Stimulated activated CD8-positive, alpha-beta memory T cell treated with anti-CD3 and anti-CD28 coated beads, Interleukin-7, amount 100 ng/mL, for 4 hours (primary cell): Measurements from ENCODE around the gene DPP7.
A peak's percentile ranks its signal among the peaks of the same experiment; 100 is the strongest.
"Not testable (repeated sequence)": the region's sequence is repeated elsewhere in the genome, so short reads cannot be mapped to it uniquely, and the experiment has no call there.

Source experiments
- DNase-seq, 2 donors: peaks; one replicate each; pipeline ENCODE4 v3.0.0-alpha.2; 2020; ENCODE audit warnings: low read depth in 2 of 2

Gene DPP7

DNA sequence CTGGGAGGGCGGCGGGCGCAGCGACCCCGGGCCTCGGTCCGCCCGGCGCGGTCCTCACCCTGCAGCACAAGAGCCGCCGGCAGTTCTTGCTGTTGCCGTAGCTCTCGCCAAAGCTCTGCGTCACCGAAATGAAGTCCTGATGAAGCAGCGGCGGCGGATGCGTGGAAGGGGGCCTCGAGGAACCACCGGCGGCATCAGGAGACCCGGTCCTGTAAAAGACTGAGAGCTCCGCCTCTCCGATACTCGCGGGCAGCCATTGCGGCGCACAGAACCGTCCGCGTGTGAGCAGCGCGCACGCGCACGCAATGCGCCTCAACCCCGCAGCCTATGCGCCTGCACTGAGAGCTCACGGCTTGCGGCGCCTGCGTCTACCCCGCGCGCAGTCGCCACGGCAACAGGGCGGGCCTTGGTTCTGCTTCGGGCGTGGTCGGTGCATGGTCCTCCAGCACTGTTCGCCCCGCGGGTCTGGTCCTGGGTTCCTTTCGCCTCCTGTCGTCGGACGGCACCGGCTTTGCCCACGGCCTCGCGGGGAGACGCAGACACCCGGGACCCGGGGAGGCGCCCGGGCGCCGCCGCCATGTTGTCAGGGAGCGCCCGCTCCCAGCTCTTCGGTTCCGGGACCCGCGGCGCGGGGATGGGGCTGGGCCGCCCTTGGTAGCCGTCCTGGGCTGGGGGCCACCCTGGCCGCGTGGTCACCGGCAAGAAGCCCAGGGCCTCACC is 15.1 kb upstream of the DPP7 start:
- peak; percentile 77 to 89 for DNase-seq

DNA sequence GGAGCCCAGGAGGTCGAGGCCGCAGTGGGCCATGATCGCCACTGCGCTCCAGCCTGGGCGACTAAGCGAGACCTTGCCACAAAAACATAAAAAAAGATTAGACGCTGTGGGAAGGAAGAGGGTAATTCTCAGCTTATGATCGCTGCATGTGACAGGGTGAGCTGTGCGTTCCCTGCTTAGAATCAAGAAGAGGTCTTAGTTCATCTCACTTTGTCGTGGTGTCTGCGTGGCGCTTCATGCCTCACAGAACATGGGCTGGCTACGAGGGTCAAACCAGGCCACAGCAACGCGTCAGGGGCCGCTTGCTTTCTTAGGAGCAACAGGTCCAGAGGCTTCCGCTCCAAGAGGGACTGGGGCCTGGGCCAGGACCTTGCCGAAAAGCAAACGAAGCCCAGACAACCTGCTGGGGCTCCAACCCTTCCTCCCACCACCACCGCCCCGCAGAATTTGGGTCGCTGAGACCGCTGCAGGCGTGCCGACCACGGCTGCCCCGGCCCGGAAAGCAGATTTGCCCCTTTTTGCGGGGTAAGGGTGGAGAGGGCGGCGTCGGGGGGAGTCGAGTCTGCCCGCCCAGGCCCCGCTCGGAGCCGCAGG is 14.4 kb upstream of the DPP7 start:
- no peak for DNase-seq

DNA sequence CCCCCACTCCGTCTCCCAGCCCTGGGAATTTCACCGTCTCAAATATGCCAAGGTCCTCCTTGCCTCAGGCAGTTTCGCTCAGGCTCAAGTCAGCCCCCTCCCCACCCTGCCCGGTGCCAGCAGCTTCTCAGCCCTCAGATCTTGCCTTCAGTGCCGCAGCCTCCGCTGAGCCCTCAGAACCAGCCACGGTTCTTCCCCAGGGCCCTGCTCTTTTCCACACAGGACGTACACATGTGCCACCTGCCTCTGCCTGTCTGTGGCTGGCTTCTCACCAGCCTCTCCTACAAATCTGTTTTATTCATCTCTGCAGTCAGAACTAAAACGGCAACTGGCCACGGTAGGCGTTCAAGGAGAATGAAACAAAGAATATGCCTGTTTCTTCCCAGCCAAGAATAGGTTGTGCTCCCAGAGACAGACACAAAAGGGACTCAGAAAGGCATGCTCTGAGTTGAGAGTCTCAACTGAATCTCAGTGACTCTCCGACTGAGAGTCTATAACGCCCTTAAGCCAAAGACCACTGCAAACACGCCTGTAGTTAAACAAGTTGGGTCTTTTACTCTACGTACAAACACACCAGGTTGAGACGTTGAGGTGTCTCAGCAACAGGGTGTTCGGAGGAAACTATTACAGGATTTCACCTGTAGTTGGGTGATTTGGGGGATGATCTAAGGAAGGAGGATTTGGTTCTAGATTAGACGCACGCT is 13.8 kb upstream of the DPP7 start:
- DNase-seq: no peak

DNA sequence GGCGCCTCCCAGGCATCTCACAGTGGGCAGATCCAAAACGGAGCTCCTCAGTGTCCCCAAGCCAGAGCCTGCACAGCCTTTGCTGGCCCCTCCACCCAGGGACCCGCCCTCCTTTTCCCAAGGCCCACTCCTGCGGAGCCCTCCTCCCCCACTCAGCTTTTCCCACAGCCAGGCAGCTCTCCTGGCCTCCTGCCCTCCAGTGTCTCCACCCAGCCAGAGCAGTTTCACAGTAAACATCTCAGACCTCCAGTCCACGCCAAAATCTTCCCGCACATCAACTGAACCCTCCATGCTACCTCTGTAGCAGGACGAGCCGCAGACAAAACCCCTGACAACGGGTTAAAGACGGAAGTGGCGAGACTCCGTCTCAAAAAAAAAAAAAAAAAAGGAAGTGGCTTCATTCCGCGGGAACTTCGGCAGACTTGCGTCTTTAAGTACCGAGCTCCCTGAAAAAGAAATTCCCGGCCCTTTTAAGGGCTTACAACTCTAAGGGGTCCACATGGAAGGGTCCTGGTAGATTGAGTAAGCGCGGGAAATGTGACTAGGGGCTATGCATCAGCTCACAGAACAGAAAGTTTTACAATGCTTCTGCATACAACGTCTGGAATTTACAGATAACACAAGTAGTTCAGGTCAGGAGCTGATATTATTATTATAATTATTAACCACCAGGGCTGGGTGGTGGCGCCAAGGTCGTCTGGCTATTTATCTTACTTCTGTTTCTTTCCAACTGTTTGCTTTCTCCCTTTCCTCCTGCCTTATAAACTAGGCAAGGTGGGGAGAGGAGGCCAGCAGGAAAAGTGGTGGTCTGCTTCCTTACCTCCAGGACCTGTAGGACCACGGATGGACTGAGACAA is 13.0 kb upstream of the DPP7 start:
- DNase-seq: no peak

DNA sequence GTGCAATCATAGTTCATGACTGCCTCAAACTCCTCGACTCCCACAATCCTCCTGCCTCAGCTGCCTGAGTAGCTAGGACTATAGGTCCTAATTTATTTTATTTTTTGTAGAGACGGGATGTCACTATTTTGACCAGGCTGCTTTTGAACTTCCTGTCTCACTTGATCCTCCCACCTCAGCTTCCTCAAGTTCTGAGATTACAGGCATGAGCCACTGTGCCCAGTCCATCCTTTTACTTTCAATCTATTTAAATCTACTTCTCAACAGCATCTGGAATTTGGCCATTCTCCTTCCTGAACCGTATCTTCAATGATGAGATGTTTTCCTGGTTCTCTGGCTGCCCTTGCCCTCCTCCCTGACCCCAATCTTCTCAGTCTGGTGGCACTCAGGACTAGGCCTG is 12.3 kb upstream of the DPP7 start:
- no peak for DNase-seq

DNA sequence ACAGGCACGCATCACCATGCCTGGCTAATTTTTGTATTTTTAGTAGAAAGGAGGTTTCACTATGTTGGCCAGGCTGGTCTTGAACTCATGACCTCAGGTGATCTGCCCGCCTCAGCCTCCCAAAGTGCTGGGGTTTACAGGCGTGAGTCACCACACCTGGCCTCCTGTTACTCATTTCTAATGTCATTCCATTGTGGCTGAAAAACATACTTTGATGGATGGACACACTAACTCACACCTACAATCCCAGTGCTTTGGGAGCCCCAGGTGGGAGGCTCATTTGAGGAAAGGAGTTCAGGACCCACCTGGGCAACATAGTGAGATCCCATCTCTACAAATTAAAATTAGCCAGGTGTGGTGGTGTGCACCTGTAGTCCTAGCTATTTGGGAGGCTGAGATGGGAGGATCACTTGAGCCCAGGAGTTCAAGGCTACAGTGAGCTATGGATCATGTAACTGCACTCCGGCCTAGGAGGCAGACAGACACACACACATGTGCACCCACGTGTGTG is 9.5 kb upstream of the DPP7 start:
- not testable (repeated sequence) for DNase-seq

DNA sequence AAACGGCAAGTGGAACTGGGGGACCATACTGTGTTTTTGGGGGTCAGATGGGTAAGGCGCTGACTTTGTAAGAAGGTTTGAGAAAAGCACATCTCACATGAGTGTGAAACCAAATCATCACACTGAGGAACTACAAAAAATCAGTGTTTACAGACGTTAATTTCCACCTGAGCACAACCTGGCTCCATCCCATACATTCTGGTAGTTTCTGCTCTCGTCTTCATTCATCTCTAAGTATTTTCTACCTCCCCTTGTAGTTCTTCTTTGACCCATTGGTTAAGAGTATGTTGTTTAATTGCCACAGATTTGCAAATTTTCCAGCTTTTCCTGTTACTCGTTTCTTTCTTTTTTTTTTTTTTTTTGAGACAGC is 8.9 kb upstream of the DPP7 start:
- no peak for DNase-seq

DNA sequence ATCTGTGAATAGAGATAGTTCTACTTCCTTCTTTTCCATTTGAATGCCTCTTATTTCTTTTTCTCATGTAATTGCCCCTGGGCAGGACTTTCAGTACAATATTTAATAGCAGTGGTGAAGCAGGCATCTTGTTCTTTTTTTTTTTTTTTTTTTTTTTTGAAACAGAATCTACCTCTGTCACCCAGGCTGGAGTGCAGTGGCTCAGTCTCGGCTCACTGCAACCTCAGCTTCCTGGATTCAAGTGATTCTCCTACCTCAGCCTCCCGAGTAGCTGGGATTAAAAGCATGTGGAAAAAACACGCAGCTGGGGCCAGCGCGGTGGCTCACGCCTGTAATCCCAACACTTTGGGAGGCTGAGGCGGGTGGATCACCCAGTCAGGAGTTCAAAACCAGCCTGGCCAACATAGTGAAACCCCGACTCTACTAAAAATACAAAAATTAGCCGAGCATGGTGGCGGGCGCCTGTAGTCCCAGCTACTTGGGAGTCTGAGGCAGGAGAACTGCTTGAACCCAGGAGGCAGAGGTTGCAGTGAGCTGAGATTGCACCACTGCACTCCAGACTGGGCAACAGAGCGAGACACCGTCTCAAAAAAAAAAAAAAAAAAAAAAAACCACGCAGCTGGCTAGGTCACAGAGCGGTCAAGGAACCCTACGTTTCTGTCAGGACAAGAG is 8.4 kb upstream of the DPP7 start:
- not testable (repeated sequence) for DNase-seq

DNA sequence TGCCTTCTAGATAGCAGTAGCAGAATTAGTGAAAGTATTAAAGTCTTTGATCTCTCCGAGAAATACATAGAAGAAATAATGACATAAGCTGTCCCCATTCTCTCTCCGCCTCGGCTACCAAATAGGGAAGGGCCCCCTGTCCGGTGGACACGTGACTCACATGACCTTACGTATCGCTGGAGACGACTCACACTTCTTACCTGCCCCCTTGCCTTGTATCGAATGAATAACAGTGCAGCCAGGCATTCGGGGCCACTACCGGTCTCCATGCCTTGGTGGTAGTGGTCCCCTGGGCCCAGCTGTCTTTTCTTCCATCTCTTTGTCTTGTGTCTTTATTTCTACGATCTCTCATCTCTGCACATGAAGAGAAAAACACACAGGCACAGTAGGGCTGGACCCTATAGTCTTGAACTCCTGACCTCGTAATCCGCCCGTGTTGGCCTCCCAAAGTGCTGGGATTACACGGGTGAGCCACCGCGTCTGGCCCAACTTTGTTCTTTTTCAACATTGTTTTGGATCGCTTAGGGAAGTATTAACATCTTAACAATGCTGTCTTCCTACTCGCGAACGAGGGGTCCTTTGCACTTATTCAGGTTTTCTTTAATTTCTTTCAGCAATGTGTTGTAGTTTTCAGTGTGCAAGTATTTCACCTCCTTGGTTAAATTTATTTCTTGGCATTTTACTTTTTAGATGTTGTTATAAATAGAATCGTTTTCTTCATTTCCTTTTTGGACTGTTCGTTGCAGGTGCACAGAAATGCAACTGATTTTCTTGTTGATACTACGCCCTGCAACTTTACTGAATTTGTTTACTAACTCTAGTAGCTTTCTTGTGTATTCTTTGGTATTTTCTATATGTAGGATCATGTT is 7.6 kb upstream of the DPP7 start:
- not testable (repeated sequence) for DNase-seq

DNA sequence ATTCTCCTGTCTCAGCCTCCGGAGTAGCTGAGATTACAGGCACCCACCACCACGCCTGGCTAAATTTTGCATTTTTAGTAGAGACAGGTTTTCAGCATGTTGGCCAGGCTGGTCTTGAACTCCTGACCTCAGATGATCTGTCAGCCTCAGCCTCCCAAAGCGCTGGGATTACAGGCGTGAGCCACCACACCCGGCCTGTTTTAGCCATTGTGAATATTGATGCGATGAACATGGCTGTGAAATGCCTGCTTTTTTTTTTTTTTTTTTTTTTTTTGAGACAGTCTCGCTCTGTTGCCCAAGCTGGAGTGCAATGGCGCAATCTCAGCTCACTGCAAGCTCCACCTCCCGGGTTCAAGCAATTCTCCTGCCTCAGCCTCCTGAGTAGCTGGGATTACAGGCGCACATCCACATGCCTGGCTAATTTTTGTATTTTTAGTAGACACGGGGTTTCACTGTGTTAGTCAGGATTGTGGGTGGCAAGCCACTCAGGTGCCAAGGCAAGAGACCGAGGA is 3.6 kb upstream of the DPP7 start:
- not testable (repeated sequence) for DNase-seq

DNA sequence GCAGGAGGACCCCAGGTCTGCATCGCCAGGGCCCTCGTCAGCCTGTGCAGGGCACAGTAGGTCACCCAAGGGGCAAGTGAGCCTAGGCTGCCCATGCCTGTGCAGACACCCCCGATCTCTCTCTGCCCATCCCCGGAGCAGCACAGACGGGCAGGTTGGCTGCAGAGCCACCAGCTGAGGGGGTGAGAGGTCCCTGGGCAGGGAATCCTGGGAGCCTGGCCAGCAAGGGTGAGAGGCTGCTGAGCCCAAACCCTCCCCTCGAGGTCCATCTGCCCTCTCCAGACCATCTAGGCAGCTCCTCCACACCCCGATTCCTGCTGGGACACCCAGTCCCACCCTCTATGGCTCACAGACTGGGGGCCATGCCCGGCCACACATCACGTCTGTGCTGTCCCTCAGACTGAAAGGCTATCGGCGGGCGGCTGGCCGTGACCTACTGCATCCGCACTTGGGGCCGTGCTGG is 2.8 kb upstream of the DPP7 start:
- DNase-seq: no peak

DNA sequence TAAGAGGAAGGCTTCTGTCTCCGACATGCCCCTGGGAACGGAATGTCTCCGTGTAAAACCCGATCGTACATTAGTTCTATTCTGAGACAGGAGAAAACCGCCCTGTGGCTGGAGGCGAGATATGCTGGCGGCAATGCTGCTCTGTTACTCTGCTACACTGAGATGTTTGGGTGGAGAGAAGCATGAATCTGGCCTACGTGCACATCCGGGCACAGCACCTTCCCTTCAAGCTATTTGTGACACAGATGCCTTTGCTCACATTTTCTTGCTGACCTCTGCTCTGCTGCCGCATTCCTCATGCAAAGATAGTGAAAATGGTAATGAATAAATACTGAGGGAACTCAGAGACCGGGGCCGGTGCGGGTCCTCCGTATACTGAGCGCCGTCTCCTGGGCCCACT is 2.2 kb upstream of the DPP7 start:
- no peak for DNase-seq

DNA sequence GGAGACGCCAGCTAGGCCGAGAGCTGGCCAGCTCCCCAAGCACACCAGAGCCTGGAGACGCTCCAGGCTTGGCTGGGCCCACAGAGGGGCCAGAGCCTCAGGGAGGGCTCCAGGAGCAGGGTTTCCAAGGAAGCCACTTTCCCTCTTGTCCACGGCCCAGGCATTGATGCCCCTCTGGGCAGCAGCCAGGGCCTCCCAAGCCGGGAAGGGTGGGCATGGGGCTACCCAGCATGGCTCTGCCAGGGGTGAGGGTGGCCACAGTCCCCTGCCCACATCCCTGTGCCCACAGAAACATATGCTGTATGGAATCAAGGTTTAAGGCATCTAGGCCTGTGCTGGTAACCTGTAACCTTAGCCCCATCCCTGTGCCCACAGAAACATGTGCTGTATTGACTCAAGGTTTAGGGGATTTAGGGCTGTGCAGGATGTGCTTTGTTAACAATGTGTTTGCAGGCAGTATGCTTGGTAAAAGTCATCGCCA is 1.5 kb upstream of the DPP7 start:
- DNase-seq: no peak

DNA sequence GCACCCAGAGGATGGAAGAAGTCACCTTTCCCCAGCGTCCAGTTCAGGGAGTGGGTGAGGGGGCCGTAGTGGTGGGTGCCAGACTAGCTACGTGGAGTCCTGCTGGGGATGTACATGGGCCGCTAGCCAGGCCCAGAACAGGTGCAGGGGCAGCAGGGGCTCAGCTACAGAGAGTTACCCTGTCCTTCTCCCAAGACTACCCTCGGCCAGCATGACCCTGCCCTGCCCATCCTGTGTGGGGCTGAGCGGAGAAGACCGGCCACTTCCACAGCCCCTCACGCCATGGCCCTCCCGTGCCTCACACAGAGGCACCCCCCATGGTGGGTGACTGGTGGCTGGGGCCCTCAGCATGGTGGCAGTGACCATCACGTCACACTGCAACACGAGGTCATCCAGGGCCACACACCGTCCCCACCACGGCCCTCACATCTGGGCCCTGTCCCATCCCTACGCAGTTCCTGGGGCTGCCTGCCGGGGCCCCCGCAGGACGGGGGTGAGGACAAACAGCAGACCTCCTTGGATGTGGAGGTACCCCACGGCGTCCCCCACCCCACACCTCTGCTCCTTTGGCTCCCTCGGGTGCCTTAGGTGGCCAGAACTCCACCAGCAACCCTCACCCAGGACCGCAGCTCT is 977 bp upstream of the DPP7 start:
- no peak for DNase-seq

DNA sequence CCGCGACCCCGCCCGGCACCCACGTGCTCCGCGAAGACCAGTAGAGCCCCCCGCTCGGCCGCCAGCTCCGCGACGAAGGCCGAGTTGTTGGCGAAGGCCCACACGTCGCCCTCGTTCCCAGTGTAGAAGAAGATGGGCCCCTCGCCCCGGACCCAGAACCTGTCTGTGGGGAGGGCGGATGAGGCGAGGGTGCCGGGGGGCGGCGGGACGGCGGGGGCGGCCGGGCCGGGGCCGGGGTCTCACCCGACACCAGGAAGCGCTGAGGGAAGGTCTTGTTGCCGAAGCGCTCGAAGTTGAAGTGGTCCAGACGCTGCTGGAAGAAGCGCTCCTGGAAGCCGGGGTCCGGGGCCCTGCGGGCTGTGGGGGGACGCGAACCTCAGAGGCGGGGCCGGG is 317 bp downstream of the DPP7 start:
- DNase-seq: no peak

DNA sequence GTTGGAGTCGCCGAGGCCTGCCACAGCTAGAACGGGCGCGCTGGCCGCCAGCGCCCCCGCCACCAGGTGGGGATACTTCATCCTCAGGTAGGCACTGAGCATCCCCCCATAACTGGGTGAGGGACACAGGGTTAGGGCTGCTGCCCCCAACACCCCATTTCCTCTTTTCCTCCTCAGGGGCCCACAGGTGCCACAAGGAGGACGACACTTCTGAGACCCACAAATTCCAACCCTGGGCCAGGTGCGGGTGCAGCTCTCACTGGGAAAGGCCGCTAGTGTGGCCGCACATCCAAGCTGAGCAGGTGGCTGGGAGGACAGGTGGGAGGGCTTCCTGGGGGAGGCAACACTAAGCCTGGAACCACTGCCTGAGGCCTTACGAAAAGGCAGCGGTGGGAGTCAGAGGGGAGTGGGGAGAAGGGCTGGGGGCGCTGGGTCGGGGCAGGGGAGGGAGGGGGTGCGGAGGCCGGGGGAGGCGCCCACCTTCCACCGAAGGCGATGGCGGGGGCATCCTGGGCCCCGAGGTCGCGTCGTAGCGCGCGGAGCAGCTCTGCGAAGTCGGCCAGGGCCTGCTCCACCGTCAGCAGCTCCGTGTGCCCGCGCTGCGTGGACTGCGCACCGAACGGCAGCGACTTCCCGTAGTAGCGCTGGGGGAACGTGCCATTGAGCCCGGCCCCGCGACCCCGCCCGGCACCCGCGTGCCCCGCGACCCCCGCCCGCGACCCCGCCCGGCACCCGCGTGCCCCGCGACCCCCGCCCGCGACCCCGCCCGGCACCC is 961 bp downstream of the DPP7 start:
- peak in 1 of 2 donors; percentile 24 for DNase-seq

DNA sequence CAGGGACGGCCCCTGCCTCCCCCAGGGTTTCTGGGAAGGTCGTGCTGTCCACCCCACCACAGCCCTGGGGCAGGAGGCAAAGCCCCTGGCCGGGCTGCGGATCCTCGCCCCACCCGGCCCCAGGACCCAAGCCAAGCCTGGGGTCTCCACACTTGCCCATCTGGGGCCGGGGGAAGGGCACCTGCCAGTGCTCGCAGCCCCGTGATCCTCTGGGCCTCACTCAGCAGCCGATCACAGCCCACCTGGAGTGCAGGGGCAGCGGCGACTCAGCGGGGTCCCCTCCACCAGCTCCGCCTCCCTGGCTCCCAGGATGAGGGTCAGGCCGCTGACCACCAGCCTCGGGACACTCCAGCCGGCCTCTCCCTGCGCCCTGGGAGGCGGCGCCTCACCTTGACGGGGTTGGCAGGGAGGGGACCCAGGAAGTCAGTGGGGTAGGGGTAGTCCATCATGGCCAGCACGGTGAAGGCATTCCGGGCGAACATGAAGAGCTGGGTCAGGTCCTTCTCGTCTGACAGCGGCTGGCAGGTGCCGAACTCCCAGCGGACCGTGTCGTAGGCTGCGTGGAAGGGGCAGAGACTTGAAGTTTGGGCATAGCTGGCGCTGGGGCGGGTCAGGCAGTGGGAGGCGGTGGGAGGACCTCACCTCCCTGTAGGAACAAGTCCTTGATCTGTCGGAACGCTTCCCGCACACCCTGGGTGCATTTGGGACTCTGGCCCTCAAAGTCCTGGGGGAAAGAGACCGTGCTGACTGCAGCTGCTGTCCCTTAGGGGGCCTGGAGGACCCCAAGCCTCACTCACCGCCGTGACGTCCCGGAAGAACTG is 1.8 kb downstream of the DPP7 start:
- no peak for DNase-seq
